Measurements from ENCODE around the gene EGLN1. TPM values are rescaled to one million over a fixed set of nuclear protein-coding genes. Genes with fewer than 3 reads are reported as not detected.

EGLN1 gene
- 34.0 and 42.2 TPM in 2 replicates for total RNA-seq

DNA sequence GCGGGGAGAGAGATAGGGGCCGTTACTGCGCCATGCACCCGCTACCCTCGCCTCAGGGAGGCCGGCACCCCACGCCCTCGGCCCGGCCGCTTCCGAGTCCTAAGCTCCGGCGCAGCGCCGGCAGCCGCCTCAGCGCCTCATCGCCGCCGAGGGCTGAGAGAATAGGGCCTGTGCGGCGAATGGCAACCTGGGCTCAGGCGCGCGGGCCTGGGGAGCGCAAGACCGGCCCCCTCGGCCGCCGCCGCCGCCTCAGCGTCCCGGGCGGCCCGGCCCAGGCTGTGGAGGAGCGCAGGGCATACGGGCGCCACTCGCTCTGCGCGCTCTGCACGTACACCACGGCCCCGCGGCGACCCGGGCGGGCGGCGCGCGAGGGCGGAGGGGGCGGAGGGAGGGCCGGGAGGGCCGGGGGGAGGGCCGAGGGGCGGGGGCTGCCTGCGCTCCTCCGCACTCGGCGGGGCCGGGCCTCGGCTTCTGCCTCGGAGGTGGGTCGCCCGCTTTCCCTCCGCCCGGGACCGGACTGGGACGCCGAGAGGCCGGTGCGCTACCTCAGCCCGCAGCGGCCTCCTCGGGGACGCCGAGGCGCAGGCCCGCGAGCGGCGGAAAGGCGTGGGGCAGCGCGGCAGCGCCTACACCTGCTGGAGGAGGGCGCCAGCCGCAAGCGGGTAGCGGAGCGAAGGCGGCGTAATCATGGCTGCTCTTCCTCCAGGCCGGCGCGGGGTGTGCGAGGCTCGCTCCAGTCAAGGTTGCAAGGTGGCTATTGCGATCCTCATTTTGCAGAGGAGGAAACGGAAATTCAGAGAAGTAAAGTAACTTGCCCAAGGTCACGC, at the start of gene EGLN1:
TSS of gene EGLN1 (minus strand) at position 317 of the 827 bp plus-strand sequence. CDS start 399 bp downstream, outside the sequence.

GRCh38 chr1:231338270-231339128, 83.6 kb downstream of the EGLN1 start, which contains the start of gene SPRTN:
Gene SPRTN (plus strand): TSS chr1:231338293. CDS start chr1:231338384, 91 bp downstream.

GRCh38 chr1:231337472-231338269, 84.4 kb downstream of the EGLN1 start, which contains the start of gene EXOC8:
Gene EXOC8 (minus strand): TSS chr1:231337852. CDS start chr1:231337745, 107 bp downstream.

Other genes starting within 250 kb of the EGLN1 start
- 44.5 and 47.8 TPM in 2 replicates for gene GNPAT, start 181.1 kb downstream of the EGLN1 start, total RNA-seq
- gene EXOC8, start 84.4 kb downstream of the EGLN1 start, total RNA-seq = 21.7 and 22.2 TPM in 2 replicates
- 13.6 and 19.5 TPM in 2 replicates for gene SPRTN, start 84.0 kb downstream of the EGLN1 start, total RNA-seq
- gene TSNAX, start 106.4 kb upstream of the EGLN1 start, total RNA-seq = 37.8 and 41.4 TPM in 2 replicates
- 11.7 and 13.8 TPM in 2 replicates for gene DISC1, start 204.5 kb upstream of the EGLN1 start, total RNA-seq

Measured in hair follicle dermal papilla cell (primary cell).